HUES48 (cell line): ENCODE data around the gene SYTL5.

Experiments
- H3K27ac ChIP-seq: one replicate; pipeline ENCODE4 v1.7.0; 2013; ENCODE audit warnings: low read depth, low read length, inconsistent platforms
- H3K27me3 ChIP-seq: 2 replicates; pipeline ENCODE4 v1.6.1; 2013; ENCODE audit warnings: mild to moderate bottlenecking, low read length; ENCODE audit not compliant: control insufficient read depth, insufficient read depth
- H3K36me3 ChIP-seq: 2 replicates; pipeline ENCODE4 v1.6.1; 2013; ENCODE audit warnings: low read length; ENCODE audit not compliant: control insufficient read depth, insufficient read depth
- H3K4me1 ChIP-seq: 2 replicates; pipeline ENCODE4 v1.6.1; 2013; ENCODE audit warnings: mild to moderate bottlenecking, low read length; ENCODE audit not compliant: control insufficient read depth, insufficient read depth
- H3K4me3 ChIP-seq: 2 replicates; pipeline ENCODE4 v1.5.1; 2013; ENCODE audit warnings: mild to moderate bottlenecking, low read depth, low read length
- H3K9ac ChIP-seq: 2 replicates; pipeline ENCODE4 v1.6.1; 2013; ENCODE audit warnings: mild to moderate bottlenecking, low read depth, low read length, moderate library complexity
- H3K9me3 ChIP-seq: 2 replicates; pipeline ENCODE4 v1.6.1; 2013; ENCODE audit warnings: low read length; ENCODE audit not compliant: control insufficient read depth, insufficient read depth

The SYTL5 gene

DNA sequence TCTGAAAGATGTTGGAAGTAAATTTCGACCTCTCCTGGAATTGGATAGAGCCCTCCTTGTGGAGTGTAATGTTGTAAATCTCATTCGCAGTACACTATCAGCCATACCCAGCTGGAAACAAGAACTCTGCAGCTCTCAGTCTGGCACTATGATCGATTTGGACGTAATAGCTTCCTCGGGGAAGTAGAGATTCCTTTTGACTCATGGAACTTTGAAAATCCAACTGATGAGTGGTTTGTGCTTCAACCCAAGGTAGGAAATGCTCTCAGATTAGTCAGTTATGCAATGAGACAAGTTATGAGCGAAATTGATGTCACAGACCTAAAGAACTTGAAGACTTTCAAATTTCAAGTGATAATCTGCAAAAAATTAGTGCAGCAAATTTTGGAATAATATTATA is 103.9 kb downstream of the SYTL5 start:
- H3K27me3 ChIP-seq = no peaks in the 10 kb centered on the region
- peaks cover 9% of the 10 kb centered on the region for H3K4me1 ChIP-seq
- no peaks in the 10 kb centered on the region for H3K9me3 ChIP-seq
- no peak overlapping the region for H3K27ac ChIP-seq
- no peak overlapping the region for H3K4me3 ChIP-seq
- H3K36me3 ChIP-seq = no peaks in the 10 kb centered on the region
- no peak overlapping the region for H3K9ac ChIP-seq

DNA sequence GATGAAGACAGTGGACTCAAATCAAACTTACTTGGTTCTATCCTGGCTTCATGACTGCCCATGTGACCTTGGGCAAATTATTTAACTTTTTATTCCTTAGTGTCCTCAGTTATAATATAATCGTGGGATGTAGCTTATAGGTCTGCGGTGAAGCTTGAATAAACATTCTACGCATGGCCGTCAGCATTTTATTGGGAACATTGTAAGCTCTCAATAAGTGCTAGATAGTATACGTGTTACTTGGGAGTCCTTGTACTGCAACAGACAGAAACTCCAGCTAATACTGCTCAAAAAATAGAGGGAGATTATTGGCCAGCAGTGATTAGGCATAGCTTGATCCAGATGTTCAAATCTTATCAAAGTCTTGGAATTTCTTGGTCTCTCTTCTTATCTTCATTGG is 104.8 kb downstream of the SYTL5 start:
- Histone ChIP-seq H3K27me3 (no peaks in the 10 kb centered on the region), H3K4me1 (peaks cover 5% of the 10 kb centered on the region), H3K36me3 (no peaks in the 10 kb centered on the region), H3K4me3 (no peak overlapping the region), H3K27ac (no peak overlapping the region), H3K9ac (no peak overlapping the region), H3K9me3 (no peaks in the 10 kb centered on the region)

DNA sequence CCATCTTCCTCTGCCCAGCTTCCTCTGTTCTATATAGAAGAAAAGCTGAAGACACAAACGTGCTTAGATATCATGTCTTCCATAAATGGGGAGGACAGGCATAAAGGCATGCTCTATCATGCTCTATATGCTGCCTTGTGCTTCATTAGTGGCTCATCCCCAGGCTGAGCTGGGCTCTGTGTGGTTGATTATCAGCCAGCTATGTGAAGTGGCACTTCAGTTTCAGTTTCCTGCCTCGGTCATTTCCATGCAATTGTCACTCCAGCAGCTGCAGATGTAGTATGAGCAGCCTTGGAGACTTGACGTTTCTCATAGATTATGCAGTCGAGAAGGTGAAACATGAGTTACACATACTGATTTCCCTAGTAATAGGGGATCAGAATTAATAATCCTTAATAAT is 106.2 kb downstream of the SYTL5 start:
- Histone ChIP-seq H3K27me3 (no peaks in the 10 kb centered on the region), H3K4me3 (no peak overlapping the region), H3K27ac (no peak overlapping the region)

DNA sequence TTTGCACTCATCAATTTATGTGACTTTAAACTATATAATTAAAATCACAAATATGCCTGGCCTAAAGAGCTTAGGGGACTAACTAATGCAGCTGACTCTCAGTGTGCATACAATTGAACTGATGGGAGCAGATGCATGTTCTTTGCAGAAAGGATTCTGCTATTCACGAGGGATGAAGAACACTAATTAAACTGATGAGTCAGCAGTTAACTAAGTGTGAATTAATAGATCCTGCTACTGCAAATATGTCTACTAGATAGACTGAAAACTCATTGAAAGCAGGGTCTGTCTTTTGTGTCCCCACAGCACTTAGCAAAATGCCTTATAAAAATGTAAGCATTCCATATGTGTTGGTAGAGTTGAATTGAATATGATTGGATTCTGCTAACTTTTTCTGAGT is 110.4 kb downstream of the SYTL5 start:
- H3K36me3 ChIP-seq = no peaks in the 10 kb centered on the region
- H3K27ac ChIP-seq = no peak overlapping the region
- H3K4me3 ChIP-seq = no peak overlapping the region
- no peaks in the 10 kb centered on the region for H3K9me3 ChIP-seq
- H3K4me1 ChIP-seq = no peaks in the 10 kb centered on the region
- no peak overlapping the region for H3K9ac ChIP-seq
- no peaks in the 10 kb centered on the region for H3K27me3 ChIP-seq

More for the DNA sequence above, 106.2 kb downstream of the SYTL5 start:
- H3K9ac ChIP-seq = no peak overlapping the region
- H3K4me1 ChIP-seq = no peaks in the 10 kb centered on the region
- H3K36me3 ChIP-seq = no peaks in the 10 kb centered on the region
- no peaks in the 10 kb centered on the region for H3K9me3 ChIP-seq

DNA sequence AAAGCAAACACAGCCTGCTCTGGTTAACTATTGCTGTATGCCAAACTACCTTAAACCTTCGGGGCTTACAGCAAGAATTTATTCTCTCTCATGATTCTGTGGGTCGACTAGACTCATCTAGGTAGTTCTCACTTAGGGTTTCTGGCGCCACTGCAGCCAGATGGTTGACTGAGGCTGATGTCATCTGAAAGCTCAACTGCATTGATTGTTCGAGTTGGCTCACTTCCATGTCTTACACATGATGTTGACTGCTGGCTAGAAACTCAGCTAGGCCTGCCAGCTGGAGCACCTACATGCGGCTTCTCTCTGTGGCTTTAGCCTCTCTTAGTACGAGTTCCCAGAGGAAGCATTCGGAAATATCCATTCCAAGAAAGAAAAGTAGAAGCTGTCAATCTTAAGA is 111.1 kb downstream of the SYTL5 start:
- Histone ChIP-seq H3K9ac (no peak overlapping the region), H3K9me3 (no peaks in the 10 kb centered on the region), H3K27ac (no peak overlapping the region), H3K27me3 (no peaks in the 10 kb centered on the region), H3K36me3 (no peaks in the 10 kb centered on the region), H3K4me1 (no peaks in the 10 kb centered on the region), H3K4me3 (no peak overlapping the region)

DNA sequence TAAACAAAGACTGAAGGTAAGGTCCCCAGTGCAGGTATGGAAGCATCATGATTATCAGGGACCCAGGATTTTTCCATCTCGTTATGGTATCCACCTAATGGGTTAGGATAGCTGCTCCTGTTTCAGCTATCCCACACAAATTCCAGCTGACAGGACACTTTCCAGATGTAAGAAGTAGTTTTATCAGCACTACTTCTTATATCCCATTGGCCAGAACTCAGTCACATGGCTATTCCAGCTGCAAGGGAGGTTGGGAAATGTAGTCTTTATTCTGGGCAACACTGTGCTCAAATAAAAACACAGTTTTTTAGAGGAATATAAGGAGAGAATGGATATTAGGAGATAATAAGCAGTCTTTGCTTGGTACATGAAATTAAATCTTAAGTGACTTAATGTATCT is 117.6 kb downstream of the SYTL5 start:
- Histone ChIP-seq H3K4me1 (no peaks in the 10 kb centered on the region), H3K4me3 (no peak overlapping the region), H3K27me3 (no peaks in the 10 kb centered on the region), H3K9ac (no peak overlapping the region), H3K27ac (no peak overlapping the region), H3K9me3 (no peaks in the 10 kb centered on the region), H3K36me3 (no peaks in the 10 kb centered on the region)

DNA sequence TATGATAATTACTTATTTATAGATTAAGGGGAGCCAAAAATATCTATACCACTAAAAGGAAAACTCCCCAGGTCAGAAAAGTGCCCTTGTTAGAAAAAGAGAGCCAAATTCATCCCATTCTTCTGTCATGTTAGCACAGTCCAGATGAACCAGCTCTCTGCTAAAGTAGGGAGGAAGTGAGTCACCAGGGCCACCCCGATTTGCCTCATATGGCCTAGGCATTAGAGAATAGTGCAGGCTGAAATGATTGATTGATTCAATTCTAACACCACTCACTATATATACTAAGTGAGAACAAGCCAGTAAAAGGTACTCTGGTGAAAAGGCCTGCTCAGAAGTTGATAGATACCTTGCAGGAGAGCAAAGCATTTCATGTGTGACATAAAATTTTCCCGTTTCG is 119.8 kb downstream of the SYTL5 start:
- Histone ChIP-seq H3K9me3 (no peaks in the 10 kb centered on the region), H3K9ac (no peak overlapping the region), H3K36me3 (no peaks in the 10 kb centered on the region), H3K4me1 (no peaks in the 10 kb centered on the region), H3K4me3 (no peak overlapping the region), H3K27me3 (no peaks in the 10 kb centered on the region), H3K27ac (no peak overlapping the region)

DNA sequence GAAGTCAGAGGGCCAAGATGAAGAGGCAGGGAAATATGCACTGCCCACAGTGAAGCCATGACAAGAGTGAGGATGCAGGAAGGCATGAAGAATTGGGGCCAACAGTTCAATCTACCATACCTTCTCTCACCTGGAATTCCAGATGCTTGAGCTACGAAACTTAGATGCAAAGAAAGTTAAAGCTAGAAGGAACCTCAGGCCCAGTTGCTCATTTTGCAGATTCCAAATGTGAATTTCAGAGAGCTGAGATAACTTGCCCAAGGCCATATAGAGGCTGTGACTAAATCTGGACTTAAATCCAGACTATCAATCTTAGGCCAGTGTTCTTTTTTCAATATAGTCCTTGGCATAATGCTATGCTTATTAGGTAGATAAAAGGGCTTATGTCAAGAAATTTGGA is 121.6 kb downstream of the SYTL5 start:
- H3K9me3 ChIP-seq = no peaks in the 10 kb centered on the region
- no peaks in the 10 kb centered on the region for H3K27me3 ChIP-seq
- no peak overlapping the region for H3K27ac ChIP-seq
- no peak overlapping the region for H3K9ac ChIP-seq
- no peak overlapping the region for H3K4me3 ChIP-seq
- H3K4me1 ChIP-seq = no peaks in the 10 kb centered on the region
- no peaks in the 10 kb centered on the region for H3K36me3 ChIP-seq

DNA sequence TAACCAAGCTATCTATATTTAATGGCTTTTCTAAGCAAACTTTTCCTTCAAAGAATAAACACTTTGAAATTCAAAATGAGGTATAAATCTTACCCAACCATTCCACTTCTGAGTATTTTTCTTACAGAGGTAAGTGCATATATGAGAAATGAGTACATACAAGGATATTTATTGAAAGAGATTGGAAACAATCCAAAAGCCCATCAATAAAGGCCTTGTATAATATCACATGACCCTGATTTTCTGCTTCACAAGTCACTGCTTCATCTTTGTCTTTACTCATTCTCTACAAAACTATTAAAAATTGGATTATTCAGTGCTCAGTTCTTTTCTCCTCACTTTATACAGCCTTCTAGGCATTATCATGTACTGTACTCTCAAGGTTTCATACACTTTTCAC is 123.0 kb downstream of the SYTL5 start:
- Histone ChIP-seq H3K9ac (no peak overlapping the region), H3K27ac (no peak overlapping the region), H3K4me3 (no peak overlapping the region), H3K4me1 (no peaks in the 10 kb centered on the region), H3K36me3 (no peaks in the 10 kb centered on the region), H3K9me3 (no peaks in the 10 kb centered on the region), H3K27me3 (no peaks in the 10 kb centered on the region)

DNA sequence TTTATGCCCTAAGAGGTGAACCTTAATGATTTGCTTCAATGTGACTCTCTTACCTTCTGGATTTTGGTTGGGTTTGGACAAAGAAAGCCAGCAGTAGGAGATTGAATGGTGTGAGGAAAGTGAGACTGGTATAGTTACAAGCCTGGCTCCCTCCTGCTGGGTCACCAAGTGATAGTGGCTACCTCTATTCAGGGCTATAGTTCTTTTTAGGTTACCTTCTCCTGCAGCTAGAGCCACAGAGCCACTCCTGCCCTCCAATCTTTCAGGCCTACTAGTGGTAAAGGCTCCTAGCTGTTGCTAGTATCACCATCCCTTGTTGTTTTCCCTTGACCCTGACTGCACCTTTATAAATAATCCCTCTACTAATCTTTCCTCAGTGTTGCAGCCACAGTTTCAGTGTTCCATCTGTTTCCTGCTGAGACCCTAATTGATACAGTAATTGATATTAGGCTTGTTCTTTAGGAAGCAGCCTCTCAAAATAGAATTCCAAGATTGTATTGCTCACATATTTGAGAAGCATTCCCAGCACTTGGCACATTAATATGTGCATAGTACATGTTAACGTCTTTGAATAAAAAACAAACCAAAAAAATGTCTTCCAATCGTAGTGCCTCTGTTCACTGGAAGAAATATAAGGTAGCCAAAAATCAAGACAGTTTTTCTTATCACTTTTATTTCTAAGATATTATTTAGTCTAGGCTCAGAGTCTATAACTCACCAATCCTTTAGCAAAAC is 132.0 kb downstream of the SYTL5 start:
- Histone ChIP-seq H3K4me3 (no peak overlapping the region), H3K36me3 (no peaks in the 10 kb centered on the region), H3K27ac (no peak overlapping the region), H3K9me3 (no peaks in the 10 kb centered on the region), H3K9ac (no peak overlapping the region), H3K4me1 (peaks cover 8% of the 10 kb centered on the region; the same call in 1 of the 2 replicates), H3K27me3 (no peaks in the 10 kb centered on the region; the same call in 1 of the 2 replicates)

DNA sequence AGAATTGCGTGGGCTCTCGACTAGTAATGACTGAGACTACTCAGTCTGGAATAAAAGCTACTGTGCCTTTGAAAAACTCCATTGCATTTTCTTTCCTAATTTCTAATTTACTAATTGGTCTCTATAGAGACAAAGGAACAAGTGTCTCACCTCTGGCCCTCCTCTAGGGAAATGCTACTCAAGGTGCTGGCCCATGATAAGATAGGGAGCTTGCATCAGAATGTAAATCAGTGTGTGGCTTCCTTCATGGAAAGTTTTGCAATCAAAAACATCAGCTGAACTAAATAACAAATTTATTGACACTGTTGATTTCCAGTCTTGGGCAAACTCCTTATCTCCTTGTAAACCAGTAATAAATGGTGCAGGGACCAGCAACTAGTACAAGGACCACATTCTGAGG is 132.5 kb downstream of the SYTL5 start:
- no peaks in the 10 kb centered on the region; the same call in 1 of the 2 replicates for H3K27me3 ChIP-seq
- H3K4me3 ChIP-seq = no peak overlapping the region
- peaks cover 8% of the 10 kb centered on the region; the same call in 1 of the 2 replicates for H3K4me1 ChIP-seq
- H3K36me3 ChIP-seq = no peaks in the 10 kb centered on the region
- H3K27ac ChIP-seq = no peak overlapping the region
- no peak overlapping the region for H3K9ac ChIP-seq
- no peaks in the 10 kb centered on the region for H3K9me3 ChIP-seq
